ENCODE data around the gene CHCHD1.

The CHCHD1 gene

DNA sequence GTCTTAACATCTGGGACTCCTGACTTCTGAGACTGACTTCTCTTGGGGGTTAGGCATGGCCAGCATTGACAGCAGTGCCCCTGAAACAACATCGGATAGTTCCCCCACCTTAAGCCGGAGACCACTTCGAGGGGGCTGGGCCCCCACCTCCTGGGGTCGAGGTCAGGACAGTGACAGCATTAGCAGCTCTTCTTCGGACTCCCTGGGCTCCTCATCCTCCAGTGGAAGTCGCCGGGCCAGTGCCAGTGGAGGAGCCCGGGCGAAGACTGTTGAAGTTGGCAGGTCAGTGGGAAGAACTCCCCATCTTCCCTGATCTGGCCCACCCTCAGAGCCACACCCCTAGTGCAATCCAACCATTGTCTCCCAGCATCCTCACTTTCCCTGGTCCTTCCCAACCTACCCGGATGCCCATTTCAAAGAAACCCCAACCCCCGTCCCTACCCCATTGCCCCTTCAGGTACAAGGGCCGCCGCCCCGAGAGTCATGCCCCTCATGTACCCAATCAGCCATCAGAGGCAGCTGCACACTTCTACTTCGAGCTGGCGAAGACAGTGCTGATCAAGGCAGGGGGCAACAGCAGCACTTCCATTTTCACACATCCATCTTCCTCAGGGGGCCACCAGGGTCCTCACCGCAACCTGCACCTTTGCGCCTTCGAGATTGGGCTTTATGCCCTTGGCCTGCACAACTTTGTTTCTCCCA is 15.6 kb downstream of the CHCHD1 start:
- Histone ChIP-seq H3K4me3 (ENCODE audit: control insufficient read depth in 1 of 7, extremely low read depth in 1 of 7, insufficient read depth in 4 of 7, low read depth in 2 of 7, low read length in 6 of 7) (no peak overlapping the region), H3K9me3 (ENCODE audit: control extremely low read depth in 1 of 5, control insufficient read depth in 4 of 5, insufficient read depth in 2 of 5, low read depth in 1 of 5, low read length in 4 of 5) (no peaks in the 10 kb centered on the region), H3K27me3 (replicated peaks in 2 of 5; ENCODE audit: control insufficient read depth in 4 of 5, insufficient read depth in 5 of 5, low read length in 4 of 5) (no peaks in the 10 kb centered on the region), H3K36me3 (ENCODE audit: control insufficient read depth in 4 of 4, insufficient read depth in 4 of 4, low read length in 3 of 4) (peaks cover 16 to 91% (median 72%) of the 10 kb centered on the region in 4 experiments), H3K27ac (ENCODE audit: insufficient read depth in 1 of 2, low read depth in 1 of 2, low read length in 2 of 2, poor library complexity in 1 of 2, severe bottlenecking in 2 of 2) (no peak overlapping the region), H3K4me1 (ENCODE audit: control extremely low read depth in 1 of 4, control insufficient read depth in 4 of 4, insufficient read depth in 4 of 4, low read length in 3 of 4) (no peaks in the 10 kb centered on the region)
- 95% methylated on average over 10 of the region's 19 CpGs for WGBS (ENCODE audit: insufficient coverage)
- CTCF ChIA-PET = no interaction called here
- DNase-seq = no peak
- POLR2A ChIA-PET = interaction anchor here (2.0 kb wide), 1 partner anchor 12 kb away, joined by 7 read pairs; no protein-coding TSS in a partner anchor

- Histone ChIP-seq H3K4me3 (ENCODE audit: control insufficient read depth in 1 of 7, extremely low read depth in 1 of 7, insufficient read depth in 4 of 7, low read depth in 2 of 7, low read length in 6 of 7) (no peak overlapping the region), H3K27me3 (replicated peaks in 2 of 5; ENCODE audit: control insufficient read depth in 4 of 5, insufficient read depth in 5 of 5, low read length in 4 of 5) (no peaks in the 10 kb centered on the region), H3K4me1 (ENCODE audit: control extremely low read depth in 1 of 4, control insufficient read depth in 4 of 4, insufficient read depth in 4 of 4, low read length in 3 of 4) (no peaks in the 10 kb centered on the region), H3K36me3 (ENCODE audit: control insufficient read depth in 4 of 4, insufficient read depth in 4 of 4, low read length in 3 of 4) (peaks cover 22 to 91% (median 73%) of the 10 kb centered on the region in 4 experiments), H3K9me3 (ENCODE audit: control extremely low read depth in 1 of 5, control insufficient read depth in 4 of 5, insufficient read depth in 2 of 5, low read depth in 1 of 5, low read length in 4 of 5) (no peaks in the 10 kb centered on the region), H3K27ac (ENCODE audit: insufficient read depth in 1 of 2, low read depth in 1 of 2, low read length in 2 of 2, poor library complexity in 1 of 2, severe bottlenecking in 2 of 2) (no peak overlapping the region)
- WGBS (ENCODE audit: insufficient coverage) = 95% methylated on average over 5 of the region's 6 CpGs
- ChIA-PET POLR2A (interaction anchor here (2.0 kb wide), 1 partner anchor 11 kb away, joined by 7 read pairs; no protein-coding TSS in a partner anchor), CTCF (interaction anchor here (1.6 kb wide), 1 partner anchor 21 kb away, joined by 3 read pairs; no protein-coding TSS in a partner anchor)
- DNase-seq = no peak
Measured at GRCh38 chr10:73798087-73798486, 16.2 kb downstream of the CHCHD1 start.

- Histone ChIP-seq H3K27me3 (replicated peaks in 2 of 5; ENCODE audit: control insufficient read depth in 4 of 5, insufficient read depth in 5 of 5, low read length in 4 of 5) (no peaks in the 10 kb centered on the region), H3K27ac (ENCODE audit: insufficient read depth in 1 of 2, low read depth in 1 of 2, low read length in 2 of 2, poor library complexity in 1 of 2, severe bottlenecking in 2 of 2) (no peak overlapping the region), H3K4me1 (ENCODE audit: control extremely low read depth in 1 of 4, control insufficient read depth in 4 of 4, insufficient read depth in 4 of 4, low read length in 3 of 4) (no peaks in the 10 kb centered on the region), H3K4me3 (ENCODE audit: control insufficient read depth in 1 of 7, extremely low read depth in 1 of 7, insufficient read depth in 4 of 7, low read depth in 2 of 7, low read length in 6 of 7) (no peak overlapping the region), H3K36me3 (ENCODE audit: control insufficient read depth in 4 of 4, insufficient read depth in 4 of 4, low read length in 3 of 4) (peaks cover 24 to 91% (median 74%) of the 10 kb centered on the region in 4 experiments), H3K9me3 (ENCODE audit: control extremely low read depth in 1 of 5, control insufficient read depth in 4 of 5, insufficient read depth in 2 of 5, low read depth in 1 of 5, low read length in 4 of 5) (no peaks in the 10 kb centered on the region)
- 96% methylated on average over 8 of the region's 10 CpGs for WGBS (ENCODE audit: insufficient coverage)
- POLR2A ChIA-PET = interaction anchor here (2.0 kb wide), 1 partner anchor 10 kb away, joined by 7 read pairs; no protein-coding TSS in a partner anchor
- CTCF ChIA-PET = interaction anchor here (1.5 to 1.6 kb wide), 2 partner anchors 10 to 20 kb away, joined by 3 read pairs; no protein-coding TSS in a partner anchor
- DNase-seq = no peak
Measured at GRCh38 chr10:73798927-73799560, 17.2 kb downstream of the CHCHD1 start.

DNA sequence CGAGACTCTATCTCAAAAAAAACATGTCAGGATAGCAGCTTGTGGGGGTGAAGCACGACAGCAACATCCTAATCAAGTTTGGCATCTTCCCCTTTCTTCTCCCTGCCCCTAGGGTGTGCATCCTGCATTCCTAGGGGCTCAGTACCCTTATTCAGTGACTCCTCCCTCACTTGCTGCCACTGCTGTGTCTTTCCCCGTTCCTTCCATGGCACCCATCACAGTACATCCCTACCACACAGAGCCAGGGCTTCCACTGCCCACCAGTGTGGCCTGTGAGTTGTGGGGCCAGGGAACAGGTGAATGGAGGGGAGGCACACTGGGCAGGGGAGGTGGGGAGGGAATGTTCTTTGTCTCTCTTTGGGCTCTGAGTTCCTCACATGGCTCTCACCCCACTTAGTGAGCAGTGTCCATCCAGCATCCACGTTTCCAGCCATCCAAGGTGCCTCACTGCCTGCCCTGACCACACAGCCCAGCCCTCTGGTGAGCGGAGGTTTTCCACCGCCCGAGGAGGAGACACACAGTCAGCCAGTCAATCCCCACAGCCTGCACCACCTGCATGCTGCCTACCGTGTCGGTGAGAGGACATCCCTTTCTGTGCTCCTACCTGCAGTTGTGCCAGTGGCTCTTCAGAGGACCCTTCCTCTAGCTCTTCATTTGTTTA is 18.2 kb downstream of the CHCHD1 start:
- no peak overlapping the region for H3K4me3 ChIP-seq (ENCODE audit: control insufficient read depth in 1 of 7, extremely low read depth in 1 of 7, insufficient read depth in 4 of 7, low read depth in 2 of 7, low read length in 6 of 7)
- no peak overlapping the region for H3K27ac ChIP-seq (ENCODE audit: insufficient read depth in 1 of 2, low read depth in 1 of 2, low read length in 2 of 2, poor library complexity in 1 of 2, severe bottlenecking in 2 of 2)
- no peaks in the 10 kb centered on the region for H3K9me3 ChIP-seq (ENCODE audit: control extremely low read depth in 1 of 5, control insufficient read depth in 4 of 5, insufficient read depth in 2 of 5, low read depth in 1 of 5, low read length in 4 of 5)
- WGBS (ENCODE audit: insufficient coverage) = 86% methylated on average over 7 of the region's 9 CpGs
- no peak for DNase-seq
- ChIA-PET CTCF (interaction anchor here (1.5 to 1.6 kb wide), 3 partner anchors 9 to 19 kb away, joined by 3 to 5 read pairs (median 3); no protein-coding TSS in a partner anchor), POLR2A (interaction anchor here (2.0 kb wide), 1 partner anchor 9 kb away, joined by 7 read pairs; no protein-coding TSS in a partner anchor)
- no peaks in the 10 kb centered on the region for H3K4me1 ChIP-seq (ENCODE audit: control extremely low read depth in 1 of 4, control insufficient read depth in 4 of 4, insufficient read depth in 4 of 4, low read length in 3 of 4)
- no peaks in the 10 kb centered on the region for H3K27me3 ChIP-seq (replicated peaks in 2 of 5; ENCODE audit: control insufficient read depth in 4 of 5, insufficient read depth in 5 of 5, low read length in 4 of 5)
- peaks cover 21 to 86% (median 70%) of the 10 kb centered on the region in 4 experiments for H3K36me3 ChIP-seq (ENCODE audit: control insufficient read depth in 4 of 4, insufficient read depth in 4 of 4, low read length in 3 of 4)

GRCh38 chr10:73800560-73801252 is 18.9 kb downstream of the CHCHD1 start:
- Histone ChIP-seq H3K4me1 (ENCODE audit: control extremely low read depth in 1 of 4, control insufficient read depth in 4 of 4, insufficient read depth in 4 of 4, low read length in 3 of 4) (no peaks in the 10 kb centered on the region), H3K9me3 (ENCODE audit: control extremely low read depth in 1 of 5, control insufficient read depth in 4 of 5, insufficient read depth in 2 of 5, low read depth in 1 of 5, low read length in 4 of 5) (no peaks in the 10 kb centered on the region), H3K27ac (ENCODE audit: insufficient read depth in 1 of 2, low read depth in 1 of 2, low read length in 2 of 2, poor library complexity in 1 of 2, severe bottlenecking in 2 of 2) (no peak overlapping the region), H3K27me3 (replicated peaks in 2 of 5; ENCODE audit: control insufficient read depth in 4 of 5, insufficient read depth in 5 of 5, low read length in 4 of 5) (no peaks in the 10 kb centered on the region), H3K4me3 (ENCODE audit: control insufficient read depth in 1 of 7, extremely low read depth in 1 of 7, insufficient read depth in 4 of 7, low read depth in 2 of 7, low read length in 6 of 7) (no peak overlapping the region), H3K36me3 (ENCODE audit: control insufficient read depth in 4 of 4, insufficient read depth in 4 of 4, low read length in 3 of 4) (peaks cover 18 to 84% (median 68%) of the 10 kb centered on the region in 4 experiments)
- ChIA-PET POLR2A (interaction anchor here (1.1 to 1.8 kb wide), 2 partner anchors 14 to 15 kb away, joined by 3 to 4 read pairs; no protein-coding TSS in a partner anchor), CTCF (interaction anchor here (1.5 kb wide), 2 partner anchors 8 to 12 kb away, joined by 3 to 5 read pairs; no protein-coding TSS in a partner anchor)
- no peak for DNase-seq
- WGBS (ENCODE audit: insufficient coverage) = 89% methylated on average over 11 of the region's 20 CpGs

DNA sequence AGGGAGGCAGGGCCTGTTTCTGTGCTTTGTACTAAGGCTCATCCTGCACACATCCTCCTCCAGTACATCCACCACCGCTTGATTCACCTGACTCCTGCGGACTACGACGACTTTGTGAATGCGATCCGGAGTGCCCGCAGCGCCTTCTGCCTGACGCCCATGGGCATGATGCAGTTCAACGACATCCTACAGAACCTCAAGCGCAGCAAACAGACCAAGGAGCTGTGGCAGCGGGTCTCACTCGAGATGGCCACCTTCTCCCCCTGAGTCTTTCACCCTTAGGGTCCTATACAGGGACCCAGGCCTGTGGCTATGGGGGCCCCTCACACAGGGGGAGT is 19.4 kb downstream of the CHCHD1 start:
- H3K4me1 ChIP-seq (ENCODE audit: control extremely low read depth in 1 of 4, control insufficient read depth in 4 of 4, insufficient read depth in 4 of 4, low read length in 3 of 4) = no peaks in the 10 kb centered on the region
- no peaks in the 10 kb centered on the region for H3K9me3 ChIP-seq (ENCODE audit: control extremely low read depth in 1 of 5, control insufficient read depth in 4 of 5, insufficient read depth in 2 of 5, low read depth in 1 of 5, low read length in 4 of 5)
- H3K4me3 ChIP-seq (ENCODE audit: control insufficient read depth in 1 of 7, extremely low read depth in 1 of 7, insufficient read depth in 4 of 7, low read depth in 2 of 7, low read length in 6 of 7) = no peak overlapping the region
- ChIA-PET POLR2A (interaction anchor here (1.1 to 1.8 kb wide), 2 partner anchors 15 kb away, joined by 3 to 4 read pairs; no protein-coding TSS in a partner anchor), CTCF (interaction anchor here (1.3 to 1.5 kb wide), 2 partner anchors 9 to 13 kb away, joined by 3 to 5 read pairs; no protein-coding TSS in a partner anchor)
- 97% methylated on average over 11 of the region's 13 CpGs for WGBS (ENCODE audit: insufficient coverage)
- no peaks in the 10 kb centered on the region for H3K27me3 ChIP-seq (replicated peaks in 2 of 5; ENCODE audit: control insufficient read depth in 4 of 5, insufficient read depth in 5 of 5, low read length in 4 of 5)
- no peak for DNase-seq
- no peak overlapping the region for H3K27ac ChIP-seq (ENCODE audit: insufficient read depth in 1 of 2, low read depth in 1 of 2, low read length in 2 of 2, poor library complexity in 1 of 2, severe bottlenecking in 2 of 2)
- peaks cover 21 to 89% (median 71%) of the 10 kb centered on the region in 4 experiments for H3K36me3 ChIP-seq (ENCODE audit: control insufficient read depth in 4 of 4, insufficient read depth in 4 of 4, low read length in 3 of 4)

Data from common myeloid progenitor, CD34-positive (primary cell).